HFF-Myc (cell line): ENCODE data around the gene DTL.

Experiments
- DNase-seq: peaks from one replicate; pipeline ENCODE4 v3.0.0-alpha.2; 2011; ENCODE audit warnings: low read depth; ENCODE audit errors: extremely low read depth
- H3K4me3 ChIP-seq: replicated peaks from 2 replicates; pipeline ENCODE4 v1.5.1; 2011; ENCODE audit warnings: low read depth, mild to moderate bottlenecking, control low read depth, low read length
- CTCF ChIP-seq: IDR thresholded peaks from 2 replicates; pipeline ENCODE4 v1.5.1; 2012; ENCODE audit warnings: mild to moderate bottlenecking, low read depth, low read length, control low read depth; ENCODE audit errors: missing control alignments

DTL gene

GRCh38 chr1:212055333-212055732 lies 19.8 kb downstream of the DTL start:
- TF ChIP-seq CTCF = no peak
- DNase-seq = no peak
- H3K4me3 ChIP-seq = no peak overlapping the region

- DNase-seq = no peak
- TF ChIP-seq CTCF = no peak
These were observed 25.3 kb downstream of the DTL start for GRCh38 chr1:212060632-212061472.

GRCh38 chr1:212062832-212063438 lies 27.4 kb downstream of the DTL start:
- DNase-seq = no peak
- H3K4me3 ChIP-seq = no peak overlapping the region
- TF ChIP-seq CTCF = peak; percentile 51

More at GRCh38 chr1:212060632-212061472, 25.3 kb downstream of the DTL start:
- H3K4me3 ChIP-seq = no peak overlapping the region

- no peak for DNase-seq
- H3K4me3 ChIP-seq = no peak overlapping the region
- TF ChIP-seq CTCF = no peak
These were observed 32.2 kb downstream of the DTL start for GRCh38 chr1:212067787-212068186.

- peak; percentile 45 for TF ChIP-seq CTCF
- no peak overlapping the region for H3K4me3 ChIP-seq
- DNase-seq = peak; percentile 30
These were observed 35.3 kb downstream of the DTL start for GRCh38 chr1:212070720-212071302.

- no peak for TF ChIP-seq CTCF
- DNase-seq = no peak
- no peak overlapping the region for H3K4me3 ChIP-seq
These were observed 36.5 kb downstream of the DTL start for GRCh38 chr1:212072047-212072446.
